Measurements from ENCODE around the gene TSPAN9. TPM values are rescaled to one million over a fixed set of nuclear protein-coding genes. Genes with fewer than 3 reads are reported as not detected.

The TSPAN9 gene
- polyA plus RNA-seq, 2 of the 4 experiments (the other 2 are of a cell fraction), result 12.4 to 16.1 TPM

GRCh38 chr12:3055704-3056467 is 21.3 kb upstream of the TSPAN9 start:
- POLR2A ChIA-PET, result no interaction called here
- Histone ChIP-seq H3K4me3 (no peak overlapping the region), H3K27ac (no peak overlapping the region), H3K4me2 (no peak overlapping the region), H3K9me3 (no peaks in the 10 kb centered on the region), H3K4me1 (no peaks in the 10 kb centered on the region)
- ATAC-seq (peak; percentile 30 to 48; a peak in 3 of 6 replicates), DNase-seq (ENCODE audit: low read depth in 1 of 2, low spot score in 1 of 2) (no peak), FAIRE-seq (no peak)
- TF ChIP-seq HOXB5 (CRISPR knock-in tag; IDR thresholded peaks at IDR 0.05), result no peak
- no peak for TF ChIP-seq MAZ (IDR thresholded peaks at IDR 0.05; ENCODE audit: borderline replicate concordance, low read depth, low read length)
- TF ChIP-seq HEYL (CRISPR knock-in tag; IDR thresholded peaks at IDR 0.05), result no peak
- CTCF ChIA-PET, result interaction anchor here (1.1 to 9.5 kb wide), 3 partner anchors 7 to 18 kb away, joined by 3 to 61 read pairs (median 10); no protein-coding TSS in a partner anchor
- WGBS (ENCODE audit: missing lambda C conversion rate), result 59% methylated on average over 8 of the region's 8 CpGs

- POLR2A ChIA-PET, result no interaction called here
- no peak for DNase-seq (ENCODE audit: low read depth in 1 of 2, low spot score in 1 of 2)
- Histone ChIP-seq H3K4me3 (no peak overlapping the region), H3K27ac (no peak overlapping the region), H3K4me1 (no peaks in the 10 kb centered on the region), H3K4me2 (no peak overlapping the region), H3K9me3 (peaks cover 19% of the 10 kb centered on the region)
- ATAC-seq, result peak; percentile 43 to 56; a peak in 4 of 6 replicates
- no peak for FAIRE-seq
- CTCF ChIA-PET, result interaction anchor here (1.1 to 9.5 kb wide), 5 partner anchors 13 to 239 kb away, joined by 3 to 61 read pairs (median 3); no protein-coding TSS in a partner anchor
- 38% methylated on average over 5 of the region's 5 CpGs for WGBS (ENCODE audit: missing lambda C conversion rate)
- TF ChIP-seq GATA3 (IDR thresholded peaks at IDR 0.05; ENCODE audit: borderline replicate concordance), result no peak
- no peak for TF ChIP-seq CTCF (IDR thresholded peaks at IDR 0.05)
- TF ChIP-seq HEYL (CRISPR knock-in tag; IDR thresholded peaks at IDR 0.05), result no peak
- peak; percentile 34 for TF ChIP-seq MAFK (IDR thresholded peaks at IDR 0.05; ENCODE audit: partially characterized antibody)
- TF ChIP-seq MYC (IDR thresholded peaks at IDR 0.05; ENCODE audit: borderline replicate concordance, low read length), result no peak
- TF ChIP-seq HES2 (IDR thresholded peaks at IDR 0.05), result no peak
Measured at GRCh38 chr12:3061059-3061458, 16.1 kb upstream of the TSPAN9 start.

GRCh38 chr12:3061501-3062215 is 15.5 kb upstream of the TSPAN9 start:
- DNase-seq (ENCODE audit: low read depth in 1 of 2, low spot score in 1 of 2) (no peak), ATAC-seq (peak; percentile 37 to 50; a peak in 4 of 6 replicates), FAIRE-seq (no peak)
- no peak overlapping the region for H3K4me3 ChIP-seq
- TF ChIP-seq ZFP36 (IDR thresholded peaks at IDR 0.05; ENCODE audit: borderline replicate concordance, partially characterized antibody) (no peak), REST (IDR thresholded peaks at IDR 0.05) (no peak), BCL3 (IDR thresholded peaks at IDR 0.05) (no peak), JUNB (IDR thresholded peaks at IDR 0.05) (no peak), ZSCAN20 (CRISPR knock-in tag; IDR thresholded peaks at IDR 0.05) (no peak), CTCF (IDR thresholded peaks at IDR 0.05) (no peak), SMC3 (IDR thresholded peaks at IDR 0.05) (no peak), GATA3 (IDR thresholded peaks at IDR 0.05; ENCODE audit: borderline replicate concordance) (no peak), CBX8 (IDR thresholded peaks at IDR 0.05) (no peak), HOXA7 (CRISPR knock-in tag; IDR thresholded peaks at IDR 0.05) (no peak)
- H3K27ac ChIP-seq, result no peak overlapping the region
- WGBS (ENCODE audit: missing lambda C conversion rate), result 12% methylated on average over 3 of the region's 3 CpGs
- ChIA-PET CTCF (interaction anchor here (1.1 to 9.5 kb wide), 5 partner anchors 13 to 239 kb away, joined by 3 to 61 read pairs (median 3); no protein-coding TSS in a partner anchor), POLR2A (no interaction called here)
- no peak overlapping the region for H3K4me2 ChIP-seq
- H3K9me3 ChIP-seq, result peaks cover 19% of the 10 kb centered on the region
- H3K4me1 ChIP-seq, result no peaks in the 10 kb centered on the region
